ENCODE data around the gene PTGR3.

PTGR3 gene

DNA sequence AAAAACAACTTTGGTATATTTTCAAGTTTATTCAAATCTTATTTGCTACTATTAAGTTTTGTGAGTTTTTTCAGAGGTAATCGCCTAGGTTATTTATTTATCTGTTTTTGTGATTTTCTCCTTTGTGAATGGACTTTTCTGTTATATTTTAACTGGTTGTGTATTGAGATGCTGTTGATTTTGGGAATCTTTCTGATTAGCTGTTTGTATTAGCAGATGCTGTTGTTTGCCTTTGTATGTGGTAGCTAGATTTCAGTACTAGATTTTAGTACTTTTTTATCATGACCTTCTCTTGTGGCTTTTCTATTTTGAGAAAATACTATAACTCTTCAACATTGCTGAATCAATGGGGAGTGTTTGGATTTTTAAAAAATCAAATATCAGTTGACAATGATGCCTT, 44.1 kb upstream of the PTGR3 start:
- ChIA-PET CTCF (interaction anchor here (0.7 kb wide), 1 partner anchor 601 kb away, joined by 4 read pairs; no protein-coding TSS in a partner anchor), POLR2A (no interaction called here)
- H3K36me3 ChIP-seq (ENCODE audit: control insufficient read depth in 2 of 2, insufficient read depth in 1 of 2, low read length in 2 of 2), result no peaks in the 10 kb centered on the region
- H3K9me3 ChIP-seq (ENCODE audit: control insufficient read depth, insufficient read depth, low read depth, low read length), result no peaks in the 10 kb centered on the region
- H3K4me1 ChIP-seq (ENCODE audit: control insufficient read depth, insufficient read depth, low read length), result peaks cover 28% of the 10 kb centered on the region
- H3K4me3 ChIP-seq (ENCODE audit: low read depth, low read length), result no peak overlapping the region
- H3K27ac ChIP-seq (ENCODE audit: extremely low read depth, low read depth, low read length), result no peak overlapping the region
- TF ChIP-seq SETDB1 (IDR thresholded peaks at IDR 0.05; ENCODE audit: insufficient read length, low read length) (no peak), ZSCAN30 (tag by site-specific recombination; IDR thresholded peaks at IDR 0.05) (no peak), ZNF843 (tag by site-specific recombination; IDR thresholded peaks at IDR 0.05) (no peak)
- TF ChIP-seq, protein P1, sequence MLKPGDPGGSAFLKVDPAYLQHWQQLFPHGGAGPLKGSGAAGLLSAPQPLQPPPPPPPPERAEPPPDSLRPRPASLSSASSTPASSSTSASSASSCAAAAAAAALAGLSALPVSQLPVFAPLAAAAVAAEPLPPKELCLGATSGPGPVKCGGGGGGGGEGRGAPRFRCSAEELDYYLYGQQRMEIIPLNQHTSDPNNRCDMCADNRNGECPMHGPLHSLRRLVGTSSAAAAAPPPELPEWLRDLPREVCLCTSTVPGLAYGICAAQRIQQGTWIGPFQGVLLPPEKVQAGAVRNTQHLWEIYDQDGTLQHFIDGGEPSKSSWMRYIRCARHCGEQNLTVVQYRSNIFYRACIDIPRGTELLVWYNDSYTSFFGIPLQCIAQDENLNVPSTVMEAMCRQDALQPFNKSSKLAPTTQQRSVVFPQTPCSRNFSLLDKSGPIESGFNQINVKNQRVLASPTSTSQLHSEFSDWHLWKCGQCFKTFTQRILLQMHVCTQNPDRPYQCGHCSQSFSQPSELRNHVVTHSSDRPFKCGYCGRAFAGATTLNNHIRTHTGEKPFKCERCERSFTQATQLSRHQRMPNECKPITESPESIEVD (tag by site-specific recombination; IDR thresholded peaks at IDR 0.05), result 0 out of 2 replicates have a peak, but pooled peaks have one; percentile 26

DNA sequence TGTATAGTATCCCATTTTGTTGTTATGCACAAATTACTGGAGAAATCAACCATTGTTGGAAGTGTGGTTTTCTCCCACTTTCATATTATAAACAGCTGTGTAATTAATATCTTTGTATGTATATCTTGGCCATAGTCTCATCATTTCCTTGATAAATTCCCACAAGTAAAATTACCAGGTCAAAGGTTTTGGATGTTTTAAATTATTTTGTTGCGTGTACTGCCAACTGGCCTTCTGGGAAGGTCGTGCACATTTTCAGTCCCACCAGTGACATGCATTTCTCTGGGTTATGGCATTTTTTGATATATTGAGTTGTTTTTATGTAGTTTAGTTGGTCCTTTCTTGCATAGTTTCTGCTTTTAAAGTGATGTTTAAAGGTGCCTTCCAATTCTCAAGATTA, 43.2 kb upstream of the PTGR3 start:
- no peaks in the 10 kb centered on the region for H3K9me3 ChIP-seq (ENCODE audit: control insufficient read depth, insufficient read depth, low read depth, low read length)

More for the DNA sequence above, 43.2 kb upstream of the PTGR3 start:
- ChIA-PET CTCF (no interaction called here), POLR2A (no interaction called here)
- H3K36me3 ChIP-seq (ENCODE audit: control insufficient read depth in 2 of 2, insufficient read depth in 1 of 2, low read length in 2 of 2), result no peaks in the 10 kb centered on the region
- H3K4me3 ChIP-seq (ENCODE audit: low read depth, low read length), result no peak overlapping the region
- TF ChIP-seq, protein P2, sequence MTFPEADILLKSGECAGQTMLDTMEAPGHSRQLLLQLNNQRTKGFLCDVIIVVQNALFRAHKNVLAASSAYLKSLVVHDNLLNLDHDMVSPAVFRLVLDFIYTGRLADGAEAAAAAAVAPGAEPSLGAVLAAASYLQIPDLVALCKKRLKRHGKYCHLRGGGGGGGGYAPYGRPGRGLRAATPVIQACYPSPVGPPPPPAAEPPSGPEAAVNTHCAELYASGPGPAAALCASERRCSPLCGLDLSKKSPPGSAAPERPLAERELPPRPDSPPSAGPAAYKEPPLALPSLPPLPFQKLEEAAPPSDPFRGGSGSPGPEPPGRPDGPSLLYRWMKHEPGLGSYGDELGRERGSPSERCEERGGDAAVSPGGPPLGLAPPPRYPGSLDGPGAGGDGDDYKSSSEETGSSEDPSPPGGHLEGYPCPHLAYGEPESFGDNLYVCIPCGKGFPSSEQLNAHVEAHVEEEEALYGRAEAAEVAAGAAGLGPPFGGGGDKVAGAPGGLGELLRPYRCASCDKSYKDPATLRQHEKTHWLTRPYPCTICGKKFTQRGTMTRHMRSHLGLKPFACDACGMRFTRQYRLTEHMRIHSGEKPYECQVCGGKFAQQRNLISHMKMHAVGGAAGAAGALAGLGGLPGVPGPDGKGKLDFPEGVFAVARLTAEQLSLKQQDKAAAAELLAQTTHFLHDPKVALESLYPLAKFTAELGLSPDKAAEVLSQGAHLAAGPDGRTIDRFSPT (tag by site-specific recombination; IDR thresholded peaks at IDR 0.05), result no peak
- TF ChIP-seq, protein P3, sequence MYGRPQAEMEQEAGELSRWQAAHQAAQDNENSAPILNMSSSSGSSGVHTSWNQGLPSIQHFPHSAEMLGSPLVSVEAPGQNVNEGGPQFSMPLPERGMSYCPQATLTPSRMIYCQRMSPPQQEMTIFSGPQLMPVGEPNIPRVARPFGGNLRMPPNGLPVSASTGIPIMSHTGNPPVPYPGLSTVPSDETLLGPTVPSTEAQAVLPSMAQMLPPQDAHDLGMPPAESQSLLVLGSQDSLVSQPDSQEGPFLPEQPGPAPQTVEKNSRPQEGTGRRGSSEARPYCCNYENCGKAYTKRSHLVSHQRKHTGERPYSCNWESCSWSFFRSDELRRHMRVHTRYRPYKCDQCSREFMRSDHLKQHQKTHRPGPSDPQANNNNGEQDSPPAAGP (tag by site-specific recombination; IDR thresholded peaks at IDR 0.05), result no peak
- no peak for TF ChIP-seq ZNF830 (tag by site-specific recombination; IDR thresholded peaks at IDR 0.05; ENCODE audit: low read depth)
- no peak for TF ChIP-seq SCRT1 (tag by site-specific recombination; IDR thresholded peaks at IDR 0.05; ENCODE audit: borderline replicate concordance)
- TF ChIP-seq ZNF112 (tag by site-specific recombination; IDR thresholded peaks at IDR 0.05), result no peak
- TF ChIP-seq TRIM28 (IDR thresholded peaks at IDR 0.05; ENCODE audit: borderline replicate concordance, low read length), result no peak
- TF ChIP-seq ZNF777 (tag by site-specific recombination; IDR thresholded peaks at IDR 0.05; ENCODE audit: borderline replicate concordance), result no peak
- no peak for TF ChIP-seq ZNF302 (tag by site-specific recombination; IDR thresholded peaks at IDR 0.05; ENCODE audit: low read depth)
- no peak for TF ChIP-seq SP7 (tag by site-specific recombination; IDR thresholded peaks at IDR 0.05)
- no peak for TF ChIP-seq GLI2 (tag by site-specific recombination; IDR thresholded peaks at IDR 0.05; ENCODE audit: borderline replicate concordance, low read depth)
- TF ChIP-seq, protein P4, sequence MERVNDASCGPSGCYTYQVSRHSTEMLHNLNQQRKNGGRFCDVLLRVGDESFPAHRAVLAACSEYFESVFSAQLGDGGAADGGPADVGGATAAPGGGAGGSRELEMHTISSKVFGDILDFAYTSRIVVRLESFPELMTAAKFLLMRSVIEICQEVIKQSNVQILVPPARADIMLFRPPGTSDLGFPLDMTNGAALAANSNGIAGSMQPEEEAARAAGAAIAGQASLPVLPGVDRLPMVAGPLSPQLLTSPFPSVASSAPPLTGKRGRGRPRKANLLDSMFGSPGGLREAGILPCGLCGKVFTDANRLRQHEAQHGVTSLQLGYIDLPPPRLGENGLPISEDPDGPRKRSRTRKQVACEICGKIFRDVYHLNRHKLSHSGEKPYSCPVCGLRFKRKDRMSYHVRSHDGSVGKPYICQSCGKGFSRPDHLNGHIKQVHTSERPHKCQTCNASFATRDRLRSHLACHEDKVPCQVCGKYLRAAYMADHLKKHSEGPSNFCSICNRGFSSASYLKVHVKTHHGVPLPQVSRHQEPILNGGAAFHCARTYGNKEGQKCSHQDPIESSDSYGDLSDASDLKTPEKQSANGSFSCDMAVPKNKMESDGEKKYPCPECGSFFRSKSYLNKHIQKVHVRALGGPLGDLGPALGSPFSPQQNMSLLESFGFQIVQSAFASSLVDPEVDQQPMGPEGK (tag by site-specific recombination; IDR thresholded peaks at IDR 0.05), result no peak
- TF ChIP-seq ZNF510 (tag by site-specific recombination; IDR thresholded peaks at IDR 0.05; ENCODE audit: insufficient replicate concordance), result no peak
- no peak for TF ChIP-seq ZNF791 (tag by site-specific recombination; IDR thresholded peaks at IDR 0.05)
- TF ChIP-seq ZNF555 (tag by site-specific recombination; conservative IDR thresholded peaks at IDR 0.05), result no peak
- no peak for TF ChIP-seq ZFHX2 (tag by site-specific recombination; conservative IDR thresholded peaks at IDR 0.05)
- TF ChIP-seq ZNF169 (tag by site-specific recombination; IDR thresholded peaks at IDR 0.05), result no peak
- no peak for TF ChIP-seq ZNF433 (tag by site-specific recombination; IDR thresholded peaks at IDR 0.05; ENCODE audit: low read depth)
- no peak for TF ChIP-seq ZNF660 (tag by site-specific recombination; IDR thresholded peaks at IDR 0.05)
- TF ChIP-seq, protein P5, sequence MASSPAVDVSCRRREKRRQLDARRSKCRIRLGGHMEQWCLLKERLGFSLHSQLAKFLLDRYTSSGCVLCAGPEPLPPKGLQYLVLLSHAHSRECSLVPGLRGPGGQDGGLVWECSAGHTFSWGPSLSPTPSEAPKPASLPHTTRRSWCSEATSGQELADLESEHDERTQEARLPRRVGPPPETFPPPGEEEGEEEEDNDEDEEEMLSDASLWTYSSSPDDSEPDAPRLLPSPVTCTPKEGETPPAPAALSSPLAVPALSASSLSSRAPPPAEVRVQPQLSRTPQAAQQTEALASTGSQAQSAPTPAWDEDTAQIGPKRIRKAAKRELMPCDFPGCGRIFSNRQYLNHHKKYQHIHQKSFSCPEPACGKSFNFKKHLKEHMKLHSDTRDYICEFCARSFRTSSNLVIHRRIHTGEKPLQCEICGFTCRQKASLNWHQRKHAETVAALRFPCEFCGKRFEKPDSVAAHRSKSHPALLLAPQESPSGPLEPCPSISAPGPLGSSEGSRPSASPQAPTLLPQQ (tag by site-specific recombination; IDR thresholded peaks at IDR 0.05), result no peak
- TF ChIP-seq ZSCAN23 (tag by site-specific recombination; IDR thresholded peaks at IDR 0.05), result no peak
- H3K4me1 ChIP-seq (ENCODE audit: control insufficient read depth, insufficient read depth, low read length), result peaks cover 32% of the 10 kb centered on the region
- H3K27ac ChIP-seq (ENCODE audit: extremely low read depth, low read depth, low read length), result no peak overlapping the region
